ENCODE results near the gene OR6X1. TPM values are rescaled to one million over a fixed set of nuclear protein-coding genes. Genes with fewer than 3 reads are reported as not detected.
"Not testable (repeated sequence)": the region's sequence is repeated elsewhere in the genome, so short reads cannot be mapped to it uniquely, and the experiment has no call there.

The OR6X1 gene
- total and polyA plus RNA-seq, 2 experiments from 2014 or later, result not detected

DNA sequence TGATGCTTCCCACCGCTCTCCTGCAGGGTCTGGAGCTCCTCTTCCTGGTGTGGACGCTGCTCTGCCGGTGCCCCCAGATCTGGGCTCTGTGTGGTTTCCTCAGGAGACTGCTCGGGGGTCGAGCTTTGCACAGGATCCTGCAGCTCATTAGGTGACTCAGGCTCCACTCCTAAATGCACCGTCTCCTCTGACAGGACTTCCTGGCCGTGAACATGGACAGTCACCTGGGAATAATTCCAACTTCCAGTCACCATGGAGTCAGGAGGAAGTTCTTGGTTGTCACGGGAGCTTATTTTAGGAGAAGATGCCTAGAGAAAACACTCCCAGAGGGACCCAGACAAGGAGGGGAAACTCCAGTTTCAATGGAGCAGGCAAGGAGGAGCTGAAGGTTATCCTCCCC lies 24.7 kb downstream of the OR6X1 start:
- H3K36me3 ChIP-seq, result peaks cover 51% of the 10 kb centered on the region
- TF ChIP-seq, protein P1, sequence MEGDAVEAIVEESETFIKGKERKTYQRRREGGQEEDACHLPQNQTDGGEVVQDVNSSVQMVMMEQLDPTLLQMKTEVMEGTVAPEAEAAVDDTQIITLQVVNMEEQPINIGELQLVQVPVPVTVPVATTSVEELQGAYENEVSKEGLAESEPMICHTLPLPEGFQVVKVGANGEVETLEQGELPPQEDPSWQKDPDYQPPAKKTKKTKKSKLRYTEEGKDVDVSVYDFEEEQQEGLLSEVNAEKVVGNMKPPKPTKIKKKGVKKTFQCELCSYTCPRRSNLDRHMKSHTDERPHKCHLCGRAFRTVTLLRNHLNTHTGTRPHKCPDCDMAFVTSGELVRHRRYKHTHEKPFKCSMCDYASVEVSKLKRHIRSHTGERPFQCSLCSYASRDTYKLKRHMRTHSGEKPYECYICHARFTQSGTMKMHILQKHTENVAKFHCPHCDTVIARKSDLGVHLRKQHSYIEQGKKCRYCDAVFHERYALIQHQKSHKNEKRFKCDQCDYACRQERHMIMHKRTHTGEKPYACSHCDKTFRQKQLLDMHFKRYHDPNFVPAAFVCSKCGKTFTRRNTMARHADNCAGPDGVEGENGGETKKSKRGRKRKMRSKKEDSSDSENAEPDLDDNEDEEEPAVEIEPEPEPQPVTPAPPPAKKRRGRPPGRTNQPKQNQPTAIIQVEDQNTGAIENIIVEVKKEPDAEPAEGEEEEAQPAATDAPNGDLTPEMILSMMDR (IDR thresholded peaks at IDR 0.05; ENCODE audit: low read depth, low read length), result no peak
- no peak for DNase-seq (ENCODE audit: low read depth in 1 of 2, low spot score in 1 of 2)
- no peak overlapping the region for H3K27ac ChIP-seq
- H3K4me1 ChIP-seq (ENCODE audit: low read depth), result no peaks in the 10 kb centered on the region
- H3K9me3 ChIP-seq (ENCODE audit: low read depth), result no peaks in the 10 kb centered on the region
- no peaks in the 10 kb centered on the region for H3K27me3 ChIP-seq
- H3K4me3 ChIP-seq, result no peak overlapping the region

DNA sequence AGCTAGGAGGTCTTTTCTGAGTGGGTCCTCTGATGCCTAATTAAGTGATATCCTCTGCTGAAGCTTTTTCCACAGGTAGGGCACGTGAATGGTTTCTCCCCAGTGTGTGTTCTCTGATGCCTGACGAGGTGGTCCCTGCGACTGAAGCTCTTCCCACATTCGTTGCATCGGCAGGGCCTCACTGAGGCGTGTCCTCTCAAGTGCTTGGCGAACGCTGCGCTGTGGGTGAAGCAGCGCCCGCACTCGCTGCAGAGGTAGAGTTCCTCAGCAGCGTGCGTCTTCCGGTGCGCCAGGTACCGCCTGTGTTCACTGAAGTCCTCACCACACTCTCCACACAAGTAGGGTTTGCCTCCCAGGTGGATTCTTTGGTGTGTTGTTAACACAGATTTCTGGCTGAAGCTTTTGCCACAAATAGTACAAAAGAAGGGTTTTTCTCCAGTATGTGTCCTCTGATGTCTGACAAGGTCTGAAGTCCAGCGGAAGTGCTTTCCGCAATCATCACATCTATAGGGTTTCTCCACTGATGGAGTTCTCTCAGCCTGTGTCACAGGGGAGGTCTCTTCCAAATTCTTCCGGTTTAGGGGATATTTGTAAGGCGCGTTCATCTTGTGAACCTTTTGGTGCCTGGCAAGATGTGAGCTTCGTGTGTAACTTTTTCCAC lies 28.2 kb downstream of the OR6X1 start:
- DNase-seq (ENCODE audit: low read depth in 1 of 2, low spot score in 1 of 2), result no peak
- Histone ChIP-seq H3K9me3 (ENCODE audit: low read depth) (no peaks in the 10 kb centered on the region), H3K36me3 (peaks cover 55% of the 10 kb centered on the region), H3K27me3 (no peaks in the 10 kb centered on the region), H3K4me3 (no peak overlapping the region), H3K27ac (no peak overlapping the region), H3K4me1 (ENCODE audit: low read depth) (no peaks in the 10 kb centered on the region)
- TF ChIP-seq, protein P1 (IDR thresholded peaks at IDR 0.05; ENCODE audit: low read depth, low read length), result no peak

DNA sequence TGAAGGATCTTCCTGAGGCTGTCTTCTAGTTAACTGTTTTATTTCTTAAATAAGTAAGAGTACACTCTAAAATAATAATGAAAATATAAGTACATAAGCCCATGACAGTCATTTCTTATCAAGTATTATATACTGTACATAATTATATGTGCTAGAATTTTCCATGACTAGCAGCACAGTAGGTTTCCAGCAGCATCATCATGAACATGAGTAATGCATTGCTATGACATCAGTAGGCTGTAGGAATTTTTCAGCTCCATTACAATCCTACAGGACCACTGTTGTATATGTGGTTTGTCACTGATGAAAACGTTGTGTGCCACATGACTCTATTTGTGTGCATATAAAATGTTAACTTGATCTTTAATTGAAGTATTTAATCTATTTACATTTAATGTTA lies 34.9 kb downstream of the OR6X1 start:
- Histone ChIP-seq H3K36me3 (peaks cover 3% of the 10 kb centered on the region), H3K4me3 (no peak overlapping the region), H3K27me3 (no peaks in the 10 kb centered on the region), H3K9me3 (ENCODE audit: low read depth) (no peaks in the 10 kb centered on the region), H3K27ac (no peak overlapping the region), H3K4me1 (ENCODE audit: low read depth) (no peaks in the 10 kb centered on the region)
- no peak for DNase-seq (ENCODE audit: low read depth in 1 of 2, low spot score in 1 of 2)
- TF ChIP-seq, protein P1 (IDR thresholded peaks at IDR 0.05; ENCODE audit: low read depth, low read length), result no peak

DNA sequence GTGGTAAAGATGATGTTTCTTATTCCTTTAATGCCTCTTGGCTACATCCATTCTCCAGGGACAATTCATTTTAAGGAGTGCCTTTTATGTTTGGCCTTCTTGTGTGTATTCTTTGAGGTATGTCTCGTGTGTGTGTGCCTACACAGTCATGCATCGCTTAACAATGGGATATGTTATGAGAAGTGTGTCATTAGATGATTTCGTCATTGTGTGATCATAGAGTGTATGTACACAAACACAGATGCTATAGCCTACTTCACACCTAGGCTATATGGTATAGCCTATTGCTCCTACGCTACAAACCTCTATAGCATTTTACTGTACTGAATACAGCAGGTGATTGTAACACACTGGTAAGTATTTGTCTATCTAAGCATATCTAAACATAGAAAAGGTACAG lies 35.8 kb downstream of the OR6X1 start:
- TF ChIP-seq, protein P1 (IDR thresholded peaks at IDR 0.05; ENCODE audit: low read depth, low read length), result no peak
- H3K4me3 ChIP-seq, result no peak overlapping the region
- no peak overlapping the region for H3K27ac ChIP-seq
- no peaks in the 10 kb centered on the region for H3K9me3 ChIP-seq (ENCODE audit: low read depth)
- H3K4me1 ChIP-seq (ENCODE audit: low read depth), result no peaks in the 10 kb centered on the region
- H3K27me3 ChIP-seq, result no peaks in the 10 kb centered on the region
- no peaks in the 10 kb centered on the region for H3K36me3 ChIP-seq
- DNase-seq (ENCODE audit: low read depth in 1 of 2, low spot score in 1 of 2), result no peak

DNA sequence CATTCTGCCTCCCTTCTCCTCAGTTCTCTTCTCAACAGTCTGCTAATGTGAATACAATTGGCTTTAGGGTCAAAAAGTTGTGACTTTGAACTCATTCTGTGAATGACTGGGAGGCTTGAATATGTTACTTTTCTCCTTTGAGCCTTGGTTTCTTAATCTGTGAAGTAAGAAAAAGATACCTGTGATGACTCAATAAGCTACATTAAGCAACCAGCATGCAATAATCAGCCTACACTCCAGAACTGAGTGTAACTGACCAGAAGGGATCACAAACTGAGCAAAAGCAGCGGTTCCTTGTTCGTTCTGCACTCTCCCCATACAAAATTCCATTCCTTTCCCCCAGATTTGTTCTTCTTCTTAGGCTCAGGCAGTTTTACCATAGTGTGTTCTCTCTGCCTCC lies 36.3 kb downstream of the OR6X1 start:
- DNase-seq (ENCODE audit: low read depth in 1 of 2, low spot score in 1 of 2), result no peak
- Histone ChIP-seq H3K9me3 (ENCODE audit: low read depth) (no peaks in the 10 kb centered on the region), H3K4me3 (no peak overlapping the region), H3K4me1 (ENCODE audit: low read depth) (no peaks in the 10 kb centered on the region), H3K27me3 (no peaks in the 10 kb centered on the region), H3K27ac (no peak overlapping the region), H3K36me3 (no peaks in the 10 kb centered on the region)
- TF ChIP-seq, protein P1 (IDR thresholded peaks at IDR 0.05; ENCODE audit: low read depth, low read length), result no peak

DNA sequence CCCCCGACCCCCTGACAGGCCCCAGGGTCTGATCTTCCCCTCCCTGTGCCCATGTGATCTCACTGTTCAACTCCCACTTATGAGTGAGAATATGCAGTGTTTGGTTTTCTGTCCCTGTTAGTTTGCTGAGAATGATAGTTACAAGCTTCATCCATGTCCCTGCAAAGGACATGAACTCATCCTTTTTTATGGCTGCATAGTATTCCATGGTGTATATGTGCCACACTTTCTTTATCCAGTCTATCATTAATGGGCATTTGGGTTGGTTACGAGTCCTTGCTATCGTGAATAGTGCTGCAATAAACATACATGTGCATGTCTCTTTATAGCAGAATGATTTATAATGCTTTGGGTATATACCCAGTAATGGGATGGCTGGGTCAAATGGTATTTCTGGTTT lies 41.7 kb downstream of the OR6X1 start:
- not testable (repeated sequence) for H3K9me3 ChIP-seq (ENCODE audit: low read depth); H3K27me3 ChIP-seq; H3K36me3 ChIP-seq; H3K4me3 ChIP-seq; DNase-seq (ENCODE audit: low read depth in 1 of 2, low spot score in 1 of 2); H3K4me1 ChIP-seq (ENCODE audit: low read depth); H3K27ac ChIP-seq

Data from cardiac muscle cell (in vitro differentiated cells and primary cell).